KOPT-K1 (cell line): ENCODE measurements around the gene NDUFC2.
"Not testable (repeated sequence)": the region's sequence is repeated elsewhere in the genome, so short reads cannot be mapped to it uniquely, and the experiment has no call there.

ENCODE experiments used
- H3K27ac ChIP-seq: fragments of 200-600 bp; sonication (generic); 2 replicates; pipeline ENCODE4 v1.5.1; 2016; ENCODE audit warnings: antibody characterized with exemption, mild to moderate bottlenecking, low read depth, low read length; ENCODE audit not compliant: poor library complexity, severe bottlenecking
- H3K36me3 ChIP-seq: fragments of 200-600 bp; sonication (generic); 2 replicates; pipeline ENCODE4 v1.5.1; 2017; ENCODE audit warnings: antibody characterized with exemption, mild to moderate bottlenecking, low read length, moderate library complexity; ENCODE audit not compliant: insufficient read depth
- H3K9me3 ChIP-seq: fragments of 200-600 bp; sonication (generic); 2 replicates; pipeline ENCODE4 v1.5.1; 2017; ENCODE audit warnings: antibody characterized with exemption, low read length, mild to moderate bottlenecking; ENCODE audit not compliant: insufficient read depth, poor library complexity, severe bottlenecking

Gene NDUFC2

DNA sequence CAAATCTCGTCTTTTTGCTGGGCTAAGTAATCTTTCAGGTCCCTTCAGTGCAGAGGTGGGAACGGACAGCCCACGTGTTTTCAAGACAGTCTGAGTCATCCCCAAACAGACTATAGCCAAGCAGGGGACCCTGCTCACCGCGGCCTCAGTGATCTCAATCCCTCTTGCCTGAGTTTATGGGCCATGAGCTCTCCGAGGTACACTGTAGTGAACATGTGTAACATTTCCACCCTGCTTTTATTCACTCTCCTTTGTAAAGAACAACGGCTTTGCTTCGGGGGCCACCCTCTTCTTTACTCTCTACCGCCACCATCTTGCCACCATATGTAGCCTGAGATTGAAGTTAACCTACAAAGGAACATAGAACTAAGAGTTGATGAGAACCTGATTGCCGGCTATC is 45.0 kb downstream of the NDUFC2 start:
- H3K36me3 ChIP-seq = no peaks in the 10 kb centered on the region
- H3K27ac ChIP-seq = no peak overlapping the region
- H3K9me3 ChIP-seq = no peaks in the 10 kb centered on the region

DNA sequence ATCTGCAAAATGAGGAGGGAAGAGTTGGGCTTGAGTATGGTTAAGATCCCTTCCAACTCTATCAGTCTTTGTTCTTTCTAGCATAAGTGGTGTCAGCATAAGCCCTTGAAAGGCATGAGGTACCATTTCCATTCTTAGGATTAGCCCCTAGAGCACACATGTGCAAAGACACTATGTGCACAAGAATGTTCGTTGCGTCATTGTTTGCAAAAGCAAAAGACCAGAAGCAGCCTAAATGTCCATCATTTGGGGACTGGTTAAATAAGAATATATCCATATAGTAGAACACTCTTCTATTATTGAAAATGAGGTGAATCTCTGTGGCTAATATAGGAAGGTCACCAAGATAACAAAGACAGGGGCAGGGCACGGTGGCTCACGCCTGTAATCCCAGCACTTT is 46.6 kb downstream of the NDUFC2 start:
- Histone ChIP-seq H3K9me3 (no peaks in the 10 kb centered on the region), H3K27ac (no peak overlapping the region), H3K36me3 (no peaks in the 10 kb centered on the region)

DNA sequence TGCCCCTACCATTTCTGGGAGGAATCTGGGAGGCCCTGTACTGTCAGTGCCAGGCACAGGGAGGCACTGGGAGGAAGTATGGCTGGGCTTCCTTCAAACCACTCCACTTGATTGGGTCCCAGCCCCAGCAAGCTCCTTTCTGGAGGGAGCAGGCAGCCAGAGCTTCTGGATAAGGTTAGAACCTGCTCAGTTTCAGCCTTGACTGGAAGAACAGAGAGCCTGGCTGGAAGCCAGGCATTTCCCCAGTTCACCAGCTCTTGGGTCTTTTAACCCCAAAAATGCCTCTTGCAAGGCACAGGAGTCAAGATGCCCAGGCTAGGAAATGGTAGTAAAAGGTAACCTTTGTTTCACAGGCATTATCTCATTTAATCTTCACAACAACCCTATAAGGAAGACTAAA is 47.6 kb downstream of the NDUFC2 start:
- no peaks in the 10 kb centered on the region for H3K9me3 ChIP-seq
- H3K27ac ChIP-seq = no peak overlapping the region
- H3K36me3 ChIP-seq = no peaks in the 10 kb centered on the region

- H3K9me3 ChIP-seq = no peaks in the 10 kb centered on the region
- H3K27ac ChIP-seq = no peak overlapping the region
- H3K36me3 ChIP-seq = no peaks in the 10 kb centered on the region
Observed at GRCh38 chr11:78031629-78032028, 48.0 kb downstream of the NDUFC2 start.

- no peaks in the 10 kb centered on the region for H3K36me3 ChIP-seq
- H3K27ac ChIP-seq = no peak overlapping the region
- H3K9me3 ChIP-seq = no peaks in the 10 kb centered on the region
Observed at GRCh38 chr11:78030429-78031325, 49.0 kb downstream of the NDUFC2 start.

- H3K27ac ChIP-seq, H3K9me3 ChIP-seq, H3K36me3 ChIP-seq: not testable (repeated sequence)
Observed at GRCh38 chr11:78028423-78028822, 51.2 kb downstream of the NDUFC2 start.

DNA sequence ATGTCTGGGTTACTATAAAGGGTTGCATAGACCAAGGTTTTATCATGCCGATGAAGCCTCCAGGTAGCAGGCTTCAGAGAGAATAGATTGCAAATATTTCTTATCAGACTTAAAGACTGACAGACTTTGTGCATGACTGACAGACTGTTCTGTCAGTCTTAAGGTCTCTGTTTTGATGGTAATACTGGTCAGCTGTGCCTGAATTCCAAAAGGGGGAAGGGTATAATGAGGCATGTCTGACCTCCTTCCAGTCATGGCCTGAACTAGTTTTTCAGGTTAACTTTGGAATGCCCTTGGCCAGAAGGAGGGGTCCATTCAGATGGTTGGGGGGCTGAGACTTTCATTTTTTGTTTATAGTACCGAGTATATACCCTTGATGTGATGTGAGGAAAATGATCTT is 51.9 kb downstream of the NDUFC2 start:
- H3K9me3 ChIP-seq = no peaks in the 10 kb centered on the region
- H3K27ac ChIP-seq = no peak overlapping the region
- no peaks in the 10 kb centered on the region for H3K36me3 ChIP-seq

DNA sequence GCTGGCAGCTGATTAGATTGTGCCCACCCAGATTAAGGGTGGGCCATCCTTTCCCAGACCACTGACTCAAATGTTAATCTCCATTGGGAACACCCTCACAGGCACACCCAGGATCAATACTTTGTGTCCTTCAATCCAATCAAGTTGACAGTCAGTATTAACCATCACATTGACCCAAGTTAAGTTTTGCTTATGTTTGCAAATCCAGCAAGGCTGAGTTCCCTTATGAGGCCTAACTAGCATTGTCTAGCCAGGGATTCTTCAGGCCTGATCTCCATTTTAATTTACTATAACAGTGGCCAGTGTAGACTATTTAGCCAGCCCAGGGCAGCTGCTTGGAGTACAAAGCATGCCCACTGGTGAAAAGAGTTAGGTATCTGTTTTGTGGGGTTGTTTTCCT is 54.3 kb downstream of the NDUFC2 start:
- Histone ChIP-seq H3K27ac (no peak overlapping the region), H3K9me3 (no peaks in the 10 kb centered on the region), H3K36me3 (no peaks in the 10 kb centered on the region)

- H3K36me3 ChIP-seq = no peaks in the 10 kb centered on the region
- no peaks in the 10 kb centered on the region for H3K9me3 ChIP-seq
- H3K27ac ChIP-seq = no peak overlapping the region
Observed at GRCh38 chr11:78023426-78023825, 56.2 kb downstream of the NDUFC2 start.

GRCh38 chr11:78022397-78023396 is 57.0 kb downstream of the NDUFC2 start, which contains the start of gene KCTD14:
KCTD14 (minus strand) TSS chr11:78023276; CDS start chr11:78023249, 27 bp downstream.
- H3K9me3 ChIP-seq = no peaks in the 10 kb centered on the region
- no peak within 1 kb of the TSS for H3K27ac ChIP-seq
- H3K36me3 ChIP-seq = no peaks in the 10 kb centered on the region

- H3K27ac ChIP-seq = no peak overlapping the region
- H3K9me3 ChIP-seq = no peaks in the 10 kb centered on the region
- no peaks in the 10 kb centered on the region for H3K36me3 ChIP-seq
Observed at GRCh38 chr11:78021611-78022010, 58.1 kb downstream of the NDUFC2 start.

DNA sequence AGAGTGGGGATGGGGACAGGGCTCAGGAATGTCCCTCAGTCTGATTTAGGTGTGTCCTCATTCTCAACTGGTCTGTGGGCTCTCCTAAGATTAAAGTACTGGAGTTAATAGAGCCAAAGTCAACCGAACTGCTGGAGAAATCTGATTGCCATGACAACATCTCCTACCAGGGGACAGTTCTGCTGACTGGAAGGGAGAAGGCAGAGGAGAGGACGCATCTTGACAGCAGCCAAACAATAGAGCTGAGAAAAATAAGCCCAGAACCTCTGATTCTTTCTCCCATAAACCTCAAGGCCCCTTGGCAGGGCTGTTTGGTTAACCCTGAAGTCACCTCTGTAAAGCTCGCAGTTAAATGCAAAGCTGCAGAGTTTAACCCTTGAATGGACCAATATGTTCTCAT is 59.4 kb downstream of the NDUFC2 start:
- Histone ChIP-seq H3K9me3 (no peaks in the 10 kb centered on the region), H3K36me3 (no peaks in the 10 kb centered on the region), H3K27ac (no peak overlapping the region)

DNA sequence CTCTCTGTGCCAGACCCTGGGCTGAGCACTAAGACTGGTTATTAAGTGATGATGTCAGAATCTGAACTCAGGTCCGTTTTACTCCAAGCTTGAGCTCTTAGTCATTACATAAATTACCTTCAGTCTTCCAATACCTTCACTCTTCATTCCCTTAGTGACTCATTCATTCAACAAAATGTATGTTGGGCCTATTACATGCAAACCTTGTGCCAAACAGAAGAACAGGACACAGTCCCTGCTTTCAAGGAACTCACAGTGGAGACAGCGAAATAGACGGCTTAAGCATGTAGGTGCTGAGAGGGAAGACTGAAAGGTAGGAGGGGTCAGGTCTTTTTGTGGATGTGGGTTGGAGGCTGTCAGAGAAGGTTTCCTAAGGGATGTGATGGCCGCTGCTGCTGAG is 59.9 kb downstream of the NDUFC2 start:
- H3K27ac ChIP-seq = no peak overlapping the region
- H3K9me3 ChIP-seq = no peaks in the 10 kb centered on the region
- no peaks in the 10 kb centered on the region for H3K36me3 ChIP-seq
